Stimulated activated CD4-positive, alpha-beta T cell treated with anti-CD3 and anti-CD28 coated beads, TNF-alpha, amount 100 ng/mL, for 4 hours (primary cell): ENCODE data around the gene GPRASP2.

Experiments used
- DNase-seq, 3 experiments: peaks; one replicate each; pipeline ENCODE4 v3.0.0-alpha.2; 2020; ENCODE audit warnings: low read depth in 3 of 3

The GPRASP2 gene

DNA sequence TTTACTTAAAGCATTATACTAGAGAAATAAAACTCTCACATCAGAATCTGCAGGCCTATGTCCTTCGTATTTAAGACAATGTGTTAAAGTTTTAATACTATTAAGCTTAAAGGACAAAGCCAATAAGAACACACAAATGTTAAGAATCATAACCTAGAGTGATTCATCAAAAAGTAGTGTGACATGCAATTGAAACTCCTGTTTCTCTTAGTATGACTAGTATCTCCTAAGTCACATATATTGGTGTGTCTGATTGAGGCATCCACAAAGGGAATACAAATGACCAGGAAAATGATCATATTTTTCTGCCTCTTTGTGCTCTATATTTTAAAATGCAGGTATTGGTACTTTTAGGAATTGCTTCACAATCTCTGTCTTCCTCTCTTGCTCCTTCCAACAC is 32.1 kb downstream of the GPRASP2 start:
- DNase-seq, result no peak

DNA sequence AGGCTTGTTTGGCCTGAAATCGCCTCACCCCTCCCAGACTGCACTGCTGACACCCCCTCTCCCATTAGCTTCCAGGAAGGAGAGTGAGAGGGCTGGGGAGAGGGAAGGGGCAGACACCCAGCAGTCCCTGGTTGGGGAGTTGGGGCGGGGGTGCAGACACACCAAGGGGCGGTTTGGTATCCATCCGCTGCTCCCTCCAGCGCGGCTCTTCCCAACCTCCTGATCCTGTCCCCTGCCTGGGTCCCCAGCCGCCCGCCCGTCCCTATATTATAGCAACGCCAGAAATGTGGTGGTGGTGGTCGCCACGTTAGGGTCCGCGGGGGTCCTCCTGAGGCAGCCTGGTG is 33.2 kb downstream of the GPRASP2 start:
- no peak for DNase-seq

DNA sequence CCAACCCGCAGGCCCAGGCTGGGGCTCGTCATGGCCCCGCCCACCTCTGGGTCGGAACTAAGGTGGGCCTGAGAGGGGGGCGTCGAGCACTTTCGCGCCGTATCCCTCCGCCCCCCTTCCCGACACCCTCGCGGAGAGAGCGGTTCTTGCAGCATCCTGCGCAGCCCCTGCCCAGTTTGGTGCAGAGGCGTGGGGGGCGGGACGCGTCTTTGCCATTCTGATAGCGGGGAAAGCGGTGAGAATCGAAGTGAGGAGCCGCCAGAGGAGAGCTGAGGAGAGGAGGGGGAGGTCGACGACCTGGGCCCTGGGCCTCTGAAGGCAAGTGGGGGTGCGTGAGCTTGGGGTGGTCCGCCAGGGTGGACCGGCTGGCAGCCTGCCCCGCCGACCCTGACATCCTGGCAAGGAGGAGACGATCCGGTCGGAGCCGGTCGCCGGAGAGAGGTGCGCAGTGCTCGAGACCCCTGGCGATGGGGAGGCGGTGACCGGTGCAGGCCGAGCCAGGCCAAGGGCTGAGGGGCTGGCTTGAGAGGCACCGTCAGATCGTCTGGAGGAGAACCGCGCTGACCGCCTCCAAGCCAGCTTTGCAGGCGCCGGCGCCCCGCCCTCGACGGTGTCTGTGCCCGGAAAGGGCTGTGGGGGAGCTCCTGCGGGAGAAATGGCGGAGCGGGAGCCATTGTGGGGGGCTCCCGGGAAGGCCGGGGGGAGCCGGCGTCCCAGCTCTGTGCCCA is 33.8 kb downstream of the GPRASP2 start:
- peak in 1 of 3 experiments; percentile 1 for DNase-seq

DNA sequence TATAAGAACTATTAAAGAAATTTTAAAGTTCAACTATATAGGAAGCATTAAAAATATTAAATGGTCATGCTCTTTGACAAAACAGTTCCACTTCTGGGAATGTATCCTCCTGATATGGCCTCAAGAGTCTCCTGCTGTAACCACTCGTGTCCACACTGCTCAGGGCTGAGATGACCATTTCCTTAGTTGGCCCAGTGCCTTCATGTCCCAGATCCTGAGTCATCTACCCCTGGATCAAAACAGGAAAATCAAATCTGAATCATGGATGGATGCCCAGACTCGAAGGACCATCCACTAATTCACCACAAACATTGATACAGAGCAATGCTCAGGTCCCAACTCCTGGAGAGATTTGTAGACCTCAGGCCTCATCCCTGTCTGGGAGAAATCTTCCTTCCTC is 53.0 kb downstream of the GPRASP2 start:
- DNase-seq, result no peak

DNA sequence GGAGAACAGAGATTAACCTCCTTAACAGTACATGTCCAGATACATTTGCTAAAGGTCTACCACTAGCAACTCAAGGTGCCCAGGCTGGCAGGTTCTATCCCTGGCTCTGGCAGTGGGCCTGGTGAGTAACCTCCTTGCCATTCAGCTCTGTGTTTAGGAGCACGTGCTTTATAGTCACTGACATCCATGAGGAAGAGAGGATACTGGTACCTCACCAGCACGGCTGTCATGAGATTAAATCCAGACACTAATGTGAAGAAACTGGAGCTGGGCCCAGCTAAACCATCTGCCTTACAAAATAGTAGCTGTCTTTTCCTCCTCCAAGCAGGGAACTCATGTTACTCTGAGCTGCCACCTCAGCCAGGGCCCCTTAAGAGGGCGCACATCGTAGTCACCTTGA is 53.6 kb downstream of the GPRASP2 start:
- DNase-seq, result no peak

DNA sequence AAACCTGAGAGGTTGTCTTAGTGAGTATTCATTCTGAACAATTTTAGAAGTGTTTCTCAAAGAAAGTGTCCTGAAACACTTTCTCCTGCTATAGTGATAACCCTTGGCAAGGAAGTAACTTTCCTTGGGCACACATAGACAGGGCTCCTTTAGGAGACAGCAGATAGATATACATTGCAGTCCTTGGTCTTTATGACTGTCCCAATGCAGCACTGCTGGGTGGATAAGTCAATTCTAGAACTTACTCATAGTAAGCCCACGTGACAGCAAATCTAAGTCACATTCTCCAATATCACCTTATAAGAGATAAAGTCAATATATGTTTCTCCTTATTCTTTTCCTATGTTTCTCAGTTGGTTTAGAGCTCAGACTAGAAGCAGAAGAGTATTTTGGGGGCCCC is 55.0 kb downstream of the GPRASP2 start:
- no peak for DNase-seq
